OCI-LY1 (cell line): ENCODE data around the gene MID1.

Experiments
- H2AFZ ChIP-seq: fragments of 200-600 bp; sonication (generic), shearing (Covaris generic); 2 replicates; pipeline ENCODE4 v1.6.0; 2014; ENCODE audit warnings: antibody characterized with exemption, mild to moderate bottlenecking, low read length
- H3F3A ChIP-seq: fragments of 200-600 bp; sonication (generic), shearing (Covaris generic); 2 replicates; pipeline ENCODE4 v1.6.0; 2014; ENCODE audit warnings: mild to moderate bottlenecking, antibody characterized with exemption, low read length, moderate library complexity; ENCODE audit not compliant: insufficient read depth
- H3K27ac ChIP-seq: fragments of 200-600 bp; sonication (generic); 2 replicates; pipeline ENCODE4 v1.5.1; 2014; ENCODE audit warnings: low read length, mixed run types, mild to moderate bottlenecking, low read depth; ENCODE audit not compliant: poor library complexity, severe bottlenecking
- H3K27me3 ChIP-seq: fragments of 200-600 bp; sonication (generic); 2 replicates; pipeline ENCODE4 v1.6.0; 2014; ENCODE audit warnings: antibody characterized with exemption, mild to moderate bottlenecking, low read length, moderate library complexity; ENCODE audit not compliant: insufficient read depth
- H3K36me3 ChIP-seq: fragments of 200-600 bp; sonication (generic); 2 replicates; pipeline ENCODE4 v1.6.1; 2014; ENCODE audit warnings: mild to moderate bottlenecking, antibody characterized with exemption, low read length, moderate library complexity, mixed read lengths; ENCODE audit not compliant: insufficient read depth
- H3K4me1 ChIP-seq: fragments of 200-600 bp; sonication (generic); 2 replicates; pipeline ENCODE4 v1.5.1; 2014; ENCODE audit warnings: mild to moderate bottlenecking, low read length, moderate library complexity; ENCODE audit not compliant: insufficient read depth, severe bottlenecking
- H3K4me2 ChIP-seq: fragments of 200-600 bp; sonication (generic), shearing (Covaris generic); 2 replicates; pipeline ENCODE4 v1.6.1; 2014; ENCODE audit warnings: low read length
- H3K4me3 ChIP-seq: fragments of 200-600 bp; sonication (generic); 2 replicates; pipeline ENCODE4 v1.5.1; 2014; ENCODE audit warnings: low read length, low read depth, mild to moderate bottlenecking, mixed read lengths; ENCODE audit not compliant: poor library complexity, severe bottlenecking
- H3K79me2 ChIP-seq: fragments of 200-600 bp; shearing (Covaris generic); 2 replicates; pipeline ENCODE4 v1.6.1; 2016; ENCODE audit warnings: mixed run types, low read length, mixed read lengths; ENCODE audit not compliant: insufficient read depth
- H3K9ac ChIP-seq: fragments of 200-600 bp; sonication (generic), shearing (Covaris generic); 2 replicates; pipeline ENCODE4 v1.6.1; 2014; ENCODE audit warnings: mild to moderate bottlenecking, low read length, mixed read lengths
- H3K9me2 ChIP-seq: fragments of 200-600 bp; sonication (generic), shearing (Covaris generic); 2 replicates; pipeline ENCODE4 v1.6.1; 2014; ENCODE audit warnings: low read depth, mild to moderate bottlenecking, low read length, mixed read lengths
- H3K9me3 ChIP-seq: fragments of 200-600 bp; shearing (Covaris generic); 2 replicates; pipeline ENCODE4 v1.6.1; 2014; ENCODE audit warnings: low read length, mixed read lengths
- H4K20me1 ChIP-seq: fragments of 200-600 bp; sonication (generic), shearing (Covaris generic); 2 replicates; pipeline ENCODE4 v1.6.0; 2016; ENCODE audit warnings: mild to moderate bottlenecking, low read length; ENCODE audit not compliant: insufficient read depth
- CTCF ChIP-seq: fragments of 200-600 bp; sonication (generic), shearing (Covaris generic); IDR thresholded peaks from 2 replicates; pipeline ENCODE4 v1.5.1; 2017; ENCODE audit warnings: mild to moderate bottlenecking, antibody characterized with exemption, low read length, moderate library complexity, mixed read lengths
- EZH2 ChIP-seq: fragments of 200-600 bp; sonication (generic), shearing (Covaris generic); IDR thresholded peaks from 2 replicates; pipeline ENCODE4 v1.8.0; 2017; ENCODE audit warnings: borderline replicate concordance, mixed run types, mild to moderate bottlenecking, antibody characterized with exemption, low read length, moderate library complexity, mixed read lengths

MID1 gene

GRCh38 chrX:10622197-10622596 lies 1.8 kb upstream of the MID1 start:
- no peak overlapping the region for H3K4me2 ChIP-seq
- no peak overlapping the region for H3K9ac ChIP-seq
- no peak overlapping the region for H3K27ac ChIP-seq
- H3F3A ChIP-seq, result no peaks in the 10 kb centered on the region
- no peaks in the 10 kb centered on the region for H3K36me3 ChIP-seq
- H3K79me2 ChIP-seq, result no peaks in the 10 kb centered on the region
- no peaks in the 10 kb centered on the region for H3K9me2 ChIP-seq
- no peak for TF ChIP-seq EZH2
- TF ChIP-seq CTCF, result no peak
- H3K4me1 ChIP-seq, result no peaks in the 10 kb centered on the region
- H3K27me3 ChIP-seq, result no peaks in the 10 kb centered on the region
- H2AFZ ChIP-seq, result no peak overlapping the region
- no peaks in the 10 kb centered on the region for H4K20me1 ChIP-seq
- no peaks in the 10 kb centered on the region for H3K9me3 ChIP-seq
- no peak overlapping the region for H3K4me3 ChIP-seq

- peak overlapping the region; percentile 53 for H3K4me2 ChIP-seq
Observed at GRCh38 chrX:10619425-10620046, 849 bp downstream of the MID1 start.

GRCh38 chrX:10618961-10619360 lies 1.4 kb downstream of the MID1 start:
- H3K4me2 ChIP-seq, result no peak overlapping the region
- no peaks in the 10 kb centered on the region for H3K9me3 ChIP-seq
- TF ChIP-seq CTCF (no peak), EZH2 (no peak)
- H3F3A ChIP-seq, result no peaks in the 10 kb centered on the region
- H2AFZ ChIP-seq, result no peak overlapping the region
- no peak overlapping the region for H3K4me3 ChIP-seq
- no peaks in the 10 kb centered on the region for H3K4me1 ChIP-seq
- H3K9ac ChIP-seq, result no peak overlapping the region
- no peaks in the 10 kb centered on the region for H3K79me2 ChIP-seq
- H3K36me3 ChIP-seq, result no peaks in the 10 kb centered on the region
- no peak overlapping the region for H3K27ac ChIP-seq
- no peaks in the 10 kb centered on the region for H4K20me1 ChIP-seq
- no peaks in the 10 kb centered on the region for H3K27me3 ChIP-seq
- no peaks in the 10 kb centered on the region for H3K9me2 ChIP-seq

More at GRCh38 chrX:10619425-10620046, 849 bp downstream of the MID1 start:
- Histone ChIP-seq H3K27ac (no peak overlapping the region), H2AFZ (no peak overlapping the region), H3K9me3 (no peaks in the 10 kb centered on the region), H3F3A (no peaks in the 10 kb centered on the region), H3K9ac (no peak overlapping the region), H4K20me1 (no peaks in the 10 kb centered on the region), H3K4me3 (peak overlapping the region; percentile 45), H3K36me3 (no peaks in the 10 kb centered on the region), H3K79me2 (no peaks in the 10 kb centered on the region), H3K9me2 (no peaks in the 10 kb centered on the region), H3K27me3 (no peaks in the 10 kb centered on the region), H3K4me1 (no peaks in the 10 kb centered on the region)
- TF ChIP-seq CTCF, result no peak
- no peak for TF ChIP-seq EZH2
